ENCODE data around the gene KBTBD12.

The KBTBD12 gene

GRCh38 chr3:128021768-128022372 is 106.8 kb downstream of the KBTBD12 start:
- no peak for DNase-seq

- no peak for DNase-seq
Observed at GRCh38 chr3:128033102-128033501, 118.1 kb downstream of the KBTBD12 start.

- DNase-seq, result no peak
Observed at GRCh38 chr3:128036119-128036518, 121.1 kb downstream of the KBTBD12 start.

Measured in activated CD4-positive, alpha-beta T cell treated with anti-CD3 and anti-CD28 coated beads, Interleukin-2, amount 50 U/mL, for 4 hours (primary cell).